Head of caudate nucleus (tissue), 42 donors: ENCODE results near the gene MFAP2.

ENCODE experiments used
- DNase-seq, 42 donors: peaks; one replicate each; pipeline versions ENCODE4 v3.0.0 to v3.0.0-alpha.2; 2020 to 2021; ENCODE audit warnings: mixed read lengths in 7 of 42
- intact Hi-C: fragments of 100-400 bp; cut with DNase I; formaldehyde crosslinking; loops from one replicate; pipeline ENCODE4 v1.15.0; 2022

Gene MFAP2

DNA sequence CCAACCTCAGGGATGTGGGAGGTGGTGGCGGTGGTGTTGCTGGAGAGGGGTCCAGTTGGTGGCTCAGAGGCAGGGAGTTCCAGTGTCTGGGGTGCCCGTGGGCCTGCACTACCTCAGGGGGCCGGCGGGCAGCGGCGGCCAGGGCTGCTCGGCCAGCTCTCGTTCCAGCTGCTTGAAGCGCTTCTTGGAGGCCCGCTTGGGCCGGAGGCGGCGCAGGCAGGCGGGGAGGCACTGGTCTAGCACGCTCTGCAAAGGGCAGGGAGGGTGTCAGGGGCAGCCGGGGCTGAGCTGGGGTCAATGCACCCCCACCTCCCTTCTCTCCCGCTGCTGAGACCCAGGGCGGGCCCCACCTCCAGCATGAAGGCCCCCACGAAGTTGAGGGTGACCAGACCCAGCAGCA, 5.7 kb upstream of the MFAP2 start:
- intact Hi-C loops = no loop called here
- DNase-seq = no peak

DNA sequence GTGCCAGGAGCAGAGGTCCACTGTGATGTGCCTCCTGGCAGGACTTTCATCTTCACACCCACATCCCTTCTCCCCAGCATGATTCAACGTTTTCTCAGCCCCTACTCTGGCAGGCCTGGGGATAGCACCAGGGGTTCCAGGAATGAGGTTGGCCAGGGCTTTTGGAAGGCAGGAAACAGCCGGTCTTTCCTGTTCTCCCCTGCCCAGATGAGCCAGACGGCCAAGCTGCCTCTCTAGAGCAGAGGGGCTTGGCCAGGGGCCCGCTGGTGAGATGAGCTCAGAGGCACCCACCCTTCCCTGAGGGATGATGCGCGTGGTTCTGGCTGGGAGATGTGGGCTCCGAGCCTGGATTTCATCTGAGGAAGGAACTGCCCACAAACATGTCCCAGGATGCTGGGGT, 4.3 kb upstream of the MFAP2 start:
- intact Hi-C loops = no loop called here
- peak in 7 of 42 donors; percentile 43 to 74 (median 58) for DNase-seq

DNA sequence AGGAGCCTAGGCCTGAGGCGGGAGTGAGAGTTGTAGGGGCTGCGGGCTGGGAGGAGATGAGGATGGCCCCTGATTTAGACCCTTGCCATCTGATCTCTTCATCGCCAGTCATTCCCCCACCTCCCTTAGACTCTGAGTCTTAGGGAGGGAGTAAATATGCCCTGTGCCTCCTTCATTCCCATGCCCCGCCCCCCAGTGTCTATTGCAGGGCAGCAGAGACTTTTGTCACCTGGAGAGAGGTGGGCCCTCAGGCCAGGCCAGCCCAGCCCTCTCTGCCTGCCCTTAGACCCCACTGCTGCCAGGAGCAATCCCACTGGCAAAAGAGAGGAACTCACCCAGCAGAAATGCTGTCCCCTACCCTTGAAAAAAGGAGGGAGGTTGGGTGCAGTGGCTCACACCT, 3.2 kb upstream of the MFAP2 start:
- no peak for DNase-seq
- intact Hi-C loops = no loop called here

DNA sequence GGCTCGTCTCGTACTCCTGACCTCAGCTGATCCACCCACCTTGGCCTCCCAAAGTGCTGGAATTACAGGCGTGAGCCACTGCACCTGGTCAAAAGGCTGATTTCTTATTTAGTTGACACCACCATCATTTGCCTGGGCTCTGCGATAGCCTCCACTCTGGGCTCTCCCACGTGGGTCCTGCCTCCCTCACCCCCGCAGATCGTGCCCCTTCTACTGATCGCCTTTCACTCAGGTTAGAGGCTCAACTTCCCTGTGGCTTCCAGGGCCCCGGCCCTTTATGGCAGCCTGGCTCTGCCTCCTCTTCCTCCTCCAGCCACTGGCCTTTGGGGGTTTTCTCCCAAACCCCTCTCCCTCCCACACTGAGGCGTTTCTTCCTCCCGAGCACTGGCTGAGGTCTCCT, 2.5 kb upstream of the MFAP2 start:
- intact Hi-C loops = no loop called here

DNA sequence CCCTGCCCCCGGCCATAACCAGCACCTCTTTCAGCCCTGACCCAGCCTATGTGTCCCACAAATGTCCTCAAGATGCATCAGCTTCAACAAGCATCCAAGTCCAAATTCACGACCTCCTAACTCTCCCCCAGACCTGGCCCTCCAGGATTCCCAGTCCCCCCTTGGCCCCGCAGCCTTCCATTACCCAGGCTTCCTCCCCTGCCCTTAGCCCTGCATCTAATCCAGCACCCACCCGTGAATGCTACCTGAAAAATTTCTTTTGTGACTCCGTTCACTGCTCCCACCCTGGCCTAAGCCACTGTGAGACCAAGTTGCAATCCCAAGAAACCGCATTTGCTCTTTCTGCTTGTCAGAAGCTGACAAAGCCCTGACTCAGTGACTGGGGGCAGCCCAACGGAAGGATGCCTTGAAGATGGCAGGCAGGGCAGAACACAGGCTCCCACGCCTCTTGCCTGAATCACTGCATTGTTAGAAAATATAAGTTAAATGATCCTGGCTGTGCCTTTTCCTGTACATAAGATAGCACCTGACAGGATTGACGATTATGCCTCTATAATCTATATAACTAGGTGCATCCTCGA, 939 bp upstream of the MFAP2 start:
- intact Hi-C loops = no loop called here
- peak in 33 of 42 donors; percentile 15 to 88 (median 53) for DNase-seq

More for the DNA sequence above, 2.5 kb upstream of the MFAP2 start:
- no peak for DNase-seq

DNA sequence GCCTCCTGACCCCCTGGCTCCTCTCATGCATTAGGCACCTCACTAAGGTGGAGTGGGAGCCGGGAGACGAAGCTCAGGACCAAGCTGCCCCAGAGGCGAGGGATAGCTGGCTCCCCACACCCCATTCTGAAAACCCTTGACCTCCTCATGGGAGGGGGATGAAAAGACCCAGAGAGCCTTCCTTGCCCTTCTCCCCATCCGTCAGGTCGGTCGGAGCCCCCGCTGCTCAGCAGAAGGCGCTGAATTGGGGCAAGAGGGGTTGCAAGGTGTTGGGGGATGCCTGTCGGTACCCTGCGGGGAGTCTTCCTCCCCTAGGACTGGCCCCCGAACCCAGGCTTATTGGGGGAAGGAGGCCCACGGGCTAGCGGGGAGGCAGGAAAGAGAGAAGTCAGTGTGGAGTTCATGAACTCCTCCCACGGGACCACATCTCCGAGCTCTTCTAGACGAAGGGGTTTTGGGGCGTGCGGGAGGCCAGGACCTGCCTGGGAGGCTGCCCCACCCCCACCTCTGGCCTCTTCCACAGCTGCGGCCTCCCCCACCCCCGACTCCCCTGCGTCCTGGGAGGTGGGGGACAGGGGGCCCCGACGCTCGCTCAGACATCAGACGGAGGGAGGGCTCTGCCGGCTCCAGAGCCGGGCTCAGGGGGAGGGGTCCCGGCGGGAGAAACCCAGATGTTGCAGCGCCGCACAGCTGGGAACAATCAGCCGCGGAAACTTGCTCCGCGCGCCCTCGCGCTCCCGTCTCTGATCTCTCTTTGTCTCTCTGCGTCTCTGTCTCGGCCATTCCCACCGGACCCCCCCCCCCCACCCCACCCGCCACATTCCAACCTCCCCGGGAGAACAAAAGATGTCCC, 719 bp downstream of the MFAP2 start:
- DNase-seq = no peak
- intact Hi-C loops = no loop called here

DNA sequence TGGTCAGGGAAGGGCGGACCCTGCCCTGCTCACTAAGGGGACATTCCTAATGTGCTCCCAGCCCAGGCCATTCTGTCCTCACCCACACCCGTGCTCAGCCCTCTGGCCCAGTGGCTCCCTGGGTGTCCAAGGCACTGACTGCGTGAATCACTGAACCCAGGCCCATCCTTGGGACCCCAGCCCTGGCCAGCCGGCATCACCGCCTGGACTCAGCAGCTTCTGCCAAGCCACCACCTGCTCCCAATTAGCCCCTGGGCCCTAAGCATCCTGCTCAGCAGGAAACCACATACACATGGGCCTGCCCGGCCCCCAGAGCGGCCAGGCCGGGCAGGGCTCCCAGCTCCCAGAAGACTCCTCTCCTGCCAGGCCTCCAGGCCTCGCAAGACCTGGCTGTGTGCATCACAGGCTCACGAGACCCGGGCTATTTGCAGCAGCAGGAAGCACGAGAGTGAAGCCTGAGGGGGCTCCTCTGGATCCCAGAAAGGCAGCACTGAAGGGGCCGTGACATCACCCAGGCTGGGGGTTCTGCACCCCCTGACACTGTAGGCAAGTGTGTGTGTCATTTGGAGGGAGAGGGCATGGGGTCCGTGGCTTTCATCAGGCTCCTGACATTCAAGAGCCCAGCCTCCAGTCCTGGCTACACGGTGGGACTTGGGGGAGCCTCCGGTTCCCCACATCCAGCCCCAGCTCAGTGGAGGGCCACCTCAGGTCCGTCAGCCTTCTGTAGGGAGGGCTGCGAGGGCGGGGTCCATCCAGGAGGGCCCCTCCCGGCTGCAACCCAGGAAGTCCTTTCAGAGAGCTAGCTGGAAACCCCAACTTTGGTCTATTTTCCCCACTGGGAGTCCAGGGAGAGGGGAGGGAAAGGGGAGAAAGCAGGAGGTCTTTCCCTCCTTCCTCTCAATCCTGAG, 1.6 kb downstream of the MFAP2 start:
- intact Hi-C loops = no loop called here
- DNase-seq = peak in 1 of 42 donors; percentile 13

DNA sequence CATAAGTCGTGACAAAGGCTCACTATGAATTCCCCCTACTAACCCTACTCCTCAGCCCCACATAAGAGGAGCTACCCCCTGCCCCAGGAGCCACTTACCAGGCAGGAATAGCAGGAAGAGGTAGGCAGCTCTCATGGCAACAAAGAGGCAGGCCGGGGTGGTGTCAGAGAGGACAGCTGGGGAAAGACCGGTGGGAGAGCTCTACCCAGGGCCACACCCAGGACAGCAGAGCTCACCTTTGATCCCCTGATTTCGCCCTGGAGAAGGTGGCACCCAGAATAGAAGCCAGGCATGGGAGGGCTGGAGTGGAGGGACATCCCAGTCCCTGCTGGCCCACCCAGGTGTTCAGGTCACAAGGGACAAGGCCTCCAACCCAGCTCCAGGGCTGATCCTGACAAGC, 2.3 kb downstream of the MFAP2 start:
- DNase-seq = no peak
- intact Hi-C loops = no loop called here

DNA sequence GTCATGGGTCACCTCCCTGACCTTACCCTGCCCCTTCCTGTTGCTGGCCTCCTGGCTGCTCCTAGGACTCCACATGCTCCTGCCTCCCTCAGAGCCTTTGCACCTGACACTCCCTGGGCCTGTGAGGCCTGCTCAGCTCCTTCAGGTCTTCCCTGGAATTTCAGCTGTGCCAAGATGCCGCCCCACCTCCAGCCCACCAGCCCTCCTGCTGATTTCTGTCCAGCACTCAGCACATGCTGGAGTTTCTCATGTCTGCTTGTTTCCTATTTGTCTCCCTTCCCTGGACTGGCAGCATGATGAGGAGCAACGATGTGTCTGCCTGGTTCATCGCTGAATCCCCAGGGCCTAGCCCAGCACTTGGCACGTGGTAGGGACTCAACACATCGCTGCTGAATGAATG, 3.0 kb downstream of the MFAP2 start:
- DNase-seq = no peak
- intact Hi-C loops = no loop called here

DNA sequence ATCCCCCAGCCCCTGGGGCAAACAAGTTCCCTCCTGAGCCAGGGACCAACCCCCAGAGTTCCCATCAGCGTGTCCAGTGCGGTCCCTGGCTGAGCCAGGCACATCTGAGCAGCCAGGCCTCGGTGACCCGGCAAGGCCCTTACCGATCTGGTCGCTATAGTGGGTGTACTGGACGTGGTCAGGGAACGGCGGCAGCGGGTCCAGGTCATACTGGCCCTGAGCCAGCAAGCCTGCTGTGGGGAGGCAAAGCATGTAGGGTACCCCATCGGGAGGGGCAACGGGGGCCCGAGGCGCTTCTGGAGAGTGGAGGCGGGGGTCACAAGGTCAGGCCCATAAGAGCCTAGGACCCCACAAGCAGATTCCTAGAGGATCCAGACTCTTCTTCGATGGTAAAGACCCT, 3.5 kb downstream of the MFAP2 start:
- intact Hi-C loops = no loop called here
- no peak for DNase-seq

DNA sequence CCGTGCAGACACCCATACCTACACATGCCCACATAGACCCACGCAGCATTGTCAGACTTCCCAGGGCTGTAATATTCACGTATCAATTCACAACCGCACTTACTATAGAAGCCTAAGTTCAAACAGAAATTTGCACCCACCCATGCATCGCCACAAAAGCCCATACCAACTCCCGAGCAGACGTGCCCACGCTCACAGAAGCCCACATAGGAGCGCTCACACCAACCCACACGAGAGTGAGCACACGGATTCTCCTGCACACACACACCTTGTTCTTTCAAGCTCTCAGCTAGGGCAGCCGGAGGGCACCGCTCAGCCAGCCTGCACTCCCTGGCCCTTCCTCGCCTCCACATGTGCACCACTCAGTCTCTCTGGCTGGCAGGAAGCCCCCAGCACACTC, 4.6 kb downstream of the MFAP2 start:
- intact Hi-C loops = no loop called here
- peak in 14 of 42 donors; percentile 10 to 70 (median 37) for DNase-seq

DNA sequence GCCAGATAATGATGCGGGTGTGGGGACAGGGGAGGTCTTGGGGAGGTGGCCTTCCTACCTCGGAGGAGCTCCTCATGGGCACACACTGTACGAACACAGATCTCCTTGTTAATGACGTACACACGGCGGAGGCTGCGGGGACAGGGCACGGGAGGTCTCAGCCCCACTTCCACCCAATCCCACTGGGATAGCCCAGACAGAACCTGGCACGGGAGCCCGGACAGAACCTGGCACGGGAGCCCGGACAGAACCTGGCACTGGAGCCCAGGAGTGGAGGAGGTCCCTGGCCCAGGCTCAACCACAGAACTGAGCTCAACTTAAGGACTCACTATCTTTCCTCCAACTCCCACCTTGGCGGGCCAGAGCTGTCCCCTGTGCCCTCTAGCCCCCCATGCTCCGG, 5.2 kb downstream of the MFAP2 start:
- intact Hi-C loops = no loop called here
- DNase-seq = no peak

DNA sequence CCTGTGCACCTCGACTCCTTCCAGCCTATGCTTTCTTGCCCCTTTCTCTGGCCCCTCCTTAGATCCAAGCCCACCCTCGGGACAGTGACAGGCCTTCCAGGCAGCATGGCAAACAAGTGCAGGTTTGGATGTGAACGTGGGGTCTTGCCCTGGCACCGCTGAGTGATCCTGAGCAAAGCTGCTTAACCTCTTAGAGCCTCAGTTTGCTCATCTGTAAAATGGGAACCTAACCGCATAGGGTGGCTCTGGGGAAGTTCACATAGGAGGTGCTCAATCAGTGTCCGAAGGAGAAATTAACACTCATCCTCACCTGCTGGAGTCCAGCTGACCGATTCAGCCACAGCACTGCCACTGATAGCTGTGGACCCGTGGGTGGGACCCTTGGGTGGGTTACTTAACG, 7.2 kb downstream of the MFAP2 start:
- DNase-seq = no peak

DNA sequence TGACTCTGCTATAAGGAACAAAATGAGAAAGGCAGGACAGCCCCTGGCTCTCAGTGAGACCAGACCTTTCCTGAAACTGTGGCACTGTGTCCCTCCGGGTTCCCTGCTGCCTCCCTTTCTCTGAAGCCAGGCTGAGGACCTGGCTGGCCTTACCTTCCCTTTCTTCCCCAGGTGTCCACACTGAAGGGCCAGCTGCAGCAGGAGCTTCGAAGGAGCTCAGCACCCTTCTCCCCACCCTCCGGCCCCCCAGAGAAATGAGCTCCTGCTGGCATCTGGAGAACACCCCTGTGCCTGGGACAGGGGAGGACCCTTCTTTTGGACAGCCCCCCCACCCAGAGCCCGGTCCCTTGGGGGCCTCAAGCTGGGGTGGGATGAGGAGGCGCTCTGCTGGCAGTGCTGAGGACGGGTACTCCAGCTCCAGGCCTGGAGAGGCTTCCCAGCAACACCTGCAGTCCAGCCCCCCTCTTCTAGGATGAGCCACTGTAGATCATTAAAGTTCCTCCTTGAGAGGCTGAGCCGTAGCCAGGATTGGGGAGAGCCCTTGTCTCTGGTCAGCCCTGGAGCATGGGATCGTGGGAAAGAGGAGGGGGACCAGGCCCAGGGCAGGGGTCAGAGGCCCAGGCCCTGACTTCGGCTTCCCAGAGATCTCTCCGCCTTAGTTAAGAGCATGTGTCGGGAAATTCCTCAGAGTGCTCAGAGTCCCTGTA, 8.1 kb downstream of the MFAP2 start:
- intact Hi-C loops = no loop called here
- no peak for DNase-seq

More for the DNA sequence above, 7.2 kb downstream of the MFAP2 start:
- intact Hi-C loops = no loop called here

DNA sequence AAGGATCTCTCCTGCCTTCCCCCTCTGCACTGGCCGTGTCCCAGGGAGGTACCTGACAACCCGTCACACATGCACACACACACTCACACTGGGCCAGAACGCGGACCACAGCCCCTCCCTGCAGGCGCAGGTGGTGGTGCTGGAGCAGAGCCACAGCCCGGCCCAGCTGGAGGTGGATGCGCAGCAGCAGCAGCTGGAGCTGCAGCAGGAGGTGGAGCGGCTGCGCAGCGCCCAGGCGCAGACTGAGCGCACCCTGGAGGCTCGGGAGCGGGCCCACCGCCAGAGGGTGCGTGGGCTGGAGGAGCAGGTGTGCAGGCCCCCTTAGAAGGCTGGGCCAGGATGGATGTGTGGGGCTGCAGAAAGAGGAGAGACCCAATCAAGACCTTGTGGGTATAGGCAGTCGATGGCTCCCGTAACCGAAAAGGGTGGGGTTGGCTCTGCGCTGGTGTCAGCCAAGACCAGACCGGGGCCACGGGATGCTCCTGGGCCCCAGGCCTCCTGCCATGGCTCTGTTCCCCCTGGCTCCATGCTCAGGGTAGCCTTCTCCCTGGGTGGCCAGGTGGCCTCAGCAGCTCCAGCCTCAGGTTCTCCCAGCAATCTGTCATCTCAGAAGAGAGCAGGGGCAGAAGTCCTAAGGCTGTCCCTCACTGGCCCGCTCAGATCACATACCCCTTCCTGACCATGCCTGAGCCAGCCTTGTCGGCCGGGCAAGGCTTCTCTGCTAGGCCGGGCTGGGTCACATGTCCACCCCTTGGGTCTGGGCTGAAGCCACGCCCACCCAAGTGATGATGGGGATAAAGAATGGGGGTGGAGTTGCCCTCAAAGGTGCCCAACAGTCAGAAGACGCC, 8.9 kb downstream of the MFAP2 start:
- DNase-seq = peak in 4 of 42 donors; percentile 20 to 47 (median 32)
- intact Hi-C loops = no loop called here

DNA sequence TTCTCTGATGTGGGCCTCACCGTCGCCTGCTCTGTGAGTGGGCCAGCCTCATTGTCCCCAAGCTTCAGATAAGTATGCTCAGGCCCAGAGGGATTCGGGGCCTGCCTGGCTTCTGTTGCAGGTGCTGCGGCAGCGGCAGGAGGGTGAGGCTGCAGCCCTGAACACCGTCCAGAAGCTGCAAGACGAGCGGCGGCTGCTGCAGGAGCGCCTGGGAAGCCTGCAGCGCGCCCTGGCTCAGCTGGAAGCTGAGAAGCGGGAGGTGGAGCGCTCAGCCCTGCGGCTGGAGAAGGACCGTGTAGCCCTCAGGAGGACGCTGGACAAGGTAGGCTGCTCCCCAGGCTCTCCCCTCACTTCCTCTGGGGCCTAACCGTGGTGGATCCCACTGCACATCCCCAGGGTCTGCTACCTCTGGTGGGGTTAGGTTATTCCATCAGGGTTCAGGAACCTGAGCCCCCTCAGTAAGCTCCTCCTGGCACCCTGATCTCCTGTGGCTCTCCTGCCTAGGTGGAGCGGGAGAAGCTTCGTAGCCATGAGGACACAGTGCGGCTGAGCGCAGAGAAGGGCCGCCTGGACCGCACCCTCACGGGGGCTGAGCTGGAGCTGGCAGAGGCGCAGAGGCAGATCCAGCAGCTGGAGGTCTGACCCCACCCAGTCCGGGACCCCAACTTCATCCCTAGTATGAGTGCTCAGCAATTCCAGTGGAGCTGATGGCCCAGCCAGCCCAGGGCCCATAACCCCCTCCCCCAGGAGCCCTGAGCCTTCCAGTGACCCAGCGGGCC, 10.1 kb downstream of the MFAP2 start:
- DNase-seq = no peak
- intact Hi-C loops = no loop called here

DNA sequence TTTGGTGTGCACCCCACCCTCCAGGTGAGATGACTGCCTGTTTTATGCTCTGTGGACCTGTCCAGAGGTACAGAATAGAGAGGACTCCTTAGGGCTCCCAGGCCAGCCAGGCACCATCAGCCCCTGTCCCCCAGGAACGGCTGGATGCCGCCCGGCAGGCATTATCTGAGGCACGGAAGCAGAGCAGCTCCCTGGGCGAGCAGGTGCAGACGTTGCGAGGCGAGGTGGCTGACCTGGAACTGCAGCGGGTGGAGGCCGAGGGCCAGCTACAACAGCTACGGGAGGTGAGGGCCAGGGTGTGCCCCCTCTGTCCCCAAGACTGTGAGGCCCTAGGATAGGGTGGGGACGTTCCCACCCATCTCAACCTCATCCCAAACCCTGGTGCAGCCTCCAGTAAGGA, 10.8 kb downstream of the MFAP2 start:
- intact Hi-C loops = no loop called here
- no peak for DNase-seq
